Body of pancreas (tissue), 4 donors: ENCODE measurements around the gene MAPKAPK2.
"Not testable (repeated sequence)": the region's sequence is repeated elsewhere in the genome, so short reads cannot be mapped to it uniquely, and the experiment has no call there.

ENCODE experiments used
- POLR2A ChIP-seq, 3 donors: fragments of 450-650 bp; IDR thresholded peaks; one replicate each; pipeline ENCODE4 v1.6.1; 2016; ENCODE audit warnings: antibody characterized with exemption in 3 of 3, mild to moderate bottlenecking in 2 of 3
- TF ChIP-seq, protein P1 (sequence below), 7 experiments: fragments of 450-650 bp in 4 of 7; fragments of 200-600 bp in 3 of 7; sonication (generic) in 3 of 7; IDR thresholded peaks; one replicate each; pipeline ENCODE4 v1.5.1; 2016 to 2019; ENCODE audit warnings: antibody characterized with exemption in 7 of 7

DNA sequence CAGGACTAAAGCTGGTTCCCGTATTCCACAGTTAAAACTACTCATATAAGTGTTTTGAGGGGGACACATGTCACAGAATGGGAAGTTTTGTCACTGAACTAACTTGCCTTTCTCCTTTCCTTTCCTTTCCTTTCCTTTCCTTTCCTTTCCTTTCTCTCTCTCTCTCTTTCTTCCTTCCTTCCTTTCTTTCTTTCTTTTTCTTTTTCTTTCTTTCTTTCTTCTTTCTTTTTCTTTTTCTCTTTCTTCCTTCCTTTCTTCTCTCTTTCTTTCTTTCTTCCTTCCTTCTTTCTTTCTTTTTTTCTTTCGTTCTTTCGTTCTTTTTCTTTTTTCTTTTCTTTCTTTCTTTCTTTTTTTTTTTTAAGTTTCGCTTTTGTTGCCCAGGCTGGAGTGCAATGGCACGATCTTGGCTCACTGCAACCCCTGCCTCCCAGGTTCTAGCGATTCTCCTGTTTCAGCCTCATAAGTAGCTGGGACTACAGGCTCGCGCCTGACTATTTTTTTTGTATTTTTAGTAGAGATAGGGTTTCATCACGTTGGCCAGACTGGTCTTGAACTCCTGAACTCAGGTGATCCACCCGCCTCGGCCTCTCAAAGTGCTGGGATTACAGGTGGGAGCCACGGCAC is 78.1 kb downstream of the MAPKAPK2 start:
- TF ChIP-seq, protein P1, sequence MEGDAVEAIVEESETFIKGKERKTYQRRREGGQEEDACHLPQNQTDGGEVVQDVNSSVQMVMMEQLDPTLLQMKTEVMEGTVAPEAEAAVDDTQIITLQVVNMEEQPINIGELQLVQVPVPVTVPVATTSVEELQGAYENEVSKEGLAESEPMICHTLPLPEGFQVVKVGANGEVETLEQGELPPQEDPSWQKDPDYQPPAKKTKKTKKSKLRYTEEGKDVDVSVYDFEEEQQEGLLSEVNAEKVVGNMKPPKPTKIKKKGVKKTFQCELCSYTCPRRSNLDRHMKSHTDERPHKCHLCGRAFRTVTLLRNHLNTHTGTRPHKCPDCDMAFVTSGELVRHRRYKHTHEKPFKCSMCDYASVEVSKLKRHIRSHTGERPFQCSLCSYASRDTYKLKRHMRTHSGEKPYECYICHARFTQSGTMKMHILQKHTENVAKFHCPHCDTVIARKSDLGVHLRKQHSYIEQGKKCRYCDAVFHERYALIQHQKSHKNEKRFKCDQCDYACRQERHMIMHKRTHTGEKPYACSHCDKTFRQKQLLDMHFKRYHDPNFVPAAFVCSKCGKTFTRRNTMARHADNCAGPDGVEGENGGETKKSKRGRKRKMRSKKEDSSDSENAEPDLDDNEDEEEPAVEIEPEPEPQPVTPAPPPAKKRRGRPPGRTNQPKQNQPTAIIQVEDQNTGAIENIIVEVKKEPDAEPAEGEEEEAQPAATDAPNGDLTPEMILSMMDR (IDR thresholded peaks at IDR 0.05), result not testable (repeated sequence)
- not testable (repeated sequence) for TF ChIP-seq POLR2A (IDR thresholded peaks at IDR 0.05)
